Measurements from ENCODE around the gene CFAP99.

CFAP99 gene

GRCh38 chr4:2445130-2445529, 26.4 kb downstream of the CFAP99 start:
- no peak for DNase-seq (ENCODE audit: low spot score)
- in situ Hi-C loops (cut with MboI; ENCODE audit: low sequenced_read_pairs, unreplicated experiment), result no loop called here
- TF ChIP-seq, protein P1, sequence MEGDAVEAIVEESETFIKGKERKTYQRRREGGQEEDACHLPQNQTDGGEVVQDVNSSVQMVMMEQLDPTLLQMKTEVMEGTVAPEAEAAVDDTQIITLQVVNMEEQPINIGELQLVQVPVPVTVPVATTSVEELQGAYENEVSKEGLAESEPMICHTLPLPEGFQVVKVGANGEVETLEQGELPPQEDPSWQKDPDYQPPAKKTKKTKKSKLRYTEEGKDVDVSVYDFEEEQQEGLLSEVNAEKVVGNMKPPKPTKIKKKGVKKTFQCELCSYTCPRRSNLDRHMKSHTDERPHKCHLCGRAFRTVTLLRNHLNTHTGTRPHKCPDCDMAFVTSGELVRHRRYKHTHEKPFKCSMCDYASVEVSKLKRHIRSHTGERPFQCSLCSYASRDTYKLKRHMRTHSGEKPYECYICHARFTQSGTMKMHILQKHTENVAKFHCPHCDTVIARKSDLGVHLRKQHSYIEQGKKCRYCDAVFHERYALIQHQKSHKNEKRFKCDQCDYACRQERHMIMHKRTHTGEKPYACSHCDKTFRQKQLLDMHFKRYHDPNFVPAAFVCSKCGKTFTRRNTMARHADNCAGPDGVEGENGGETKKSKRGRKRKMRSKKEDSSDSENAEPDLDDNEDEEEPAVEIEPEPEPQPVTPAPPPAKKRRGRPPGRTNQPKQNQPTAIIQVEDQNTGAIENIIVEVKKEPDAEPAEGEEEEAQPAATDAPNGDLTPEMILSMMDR (IDR thresholded peaks at IDR 0.05; ENCODE audit: borderline replicate concordance, control extremely low read depth, extremely low read depth, insufficient read depth, missing control alignments), result no peak

GRCh38 chr4:2445571-2445970, 26.8 kb downstream of the CFAP99 start:
- TF ChIP-seq, protein P1 (IDR thresholded peaks at IDR 0.05; ENCODE audit: borderline replicate concordance, control extremely low read depth, extremely low read depth, insufficient read depth, missing control alignments), result no peak
- DNase-seq (ENCODE audit: low spot score), result no peak
- in situ Hi-C loops (cut with MboI; ENCODE audit: low sequenced_read_pairs, unreplicated experiment), result no loop called here

- TF ChIP-seq, protein P1 (IDR thresholded peaks at IDR 0.05; ENCODE audit: borderline replicate concordance, control extremely low read depth, extremely low read depth, insufficient read depth, missing control alignments), result no peak
- no peak for DNase-seq (ENCODE audit: low spot score)
- in situ Hi-C loops (cut with MboI; ENCODE audit: low sequenced_read_pairs, unreplicated experiment), result no loop called here
Observed at GRCh38 chr4:2446656-2447564, 28.2 kb downstream of the CFAP99 start.

GRCh38 chr4:2448589-2448988, 29.8 kb downstream of the CFAP99 start:
- in situ Hi-C loops (cut with MboI; ENCODE audit: low sequenced_read_pairs, unreplicated experiment), result no loop called here
- TF ChIP-seq, protein P1 (IDR thresholded peaks at IDR 0.05; ENCODE audit: borderline replicate concordance, control extremely low read depth, extremely low read depth, insufficient read depth, missing control alignments), result no peak
- no peak for DNase-seq (ENCODE audit: low spot score)

- TF ChIP-seq, protein P1 (IDR thresholded peaks at IDR 0.05; ENCODE audit: borderline replicate concordance, control extremely low read depth, extremely low read depth, insufficient read depth, missing control alignments), result no peak
- DNase-seq (ENCODE audit: low spot score), result no peak
- in situ Hi-C loops (cut with MboI; ENCODE audit: low sequenced_read_pairs, unreplicated experiment), result no loop called here
Observed at GRCh38 chr4:2449051-2449450, 30.3 kb downstream of the CFAP99 start.

DNA sequence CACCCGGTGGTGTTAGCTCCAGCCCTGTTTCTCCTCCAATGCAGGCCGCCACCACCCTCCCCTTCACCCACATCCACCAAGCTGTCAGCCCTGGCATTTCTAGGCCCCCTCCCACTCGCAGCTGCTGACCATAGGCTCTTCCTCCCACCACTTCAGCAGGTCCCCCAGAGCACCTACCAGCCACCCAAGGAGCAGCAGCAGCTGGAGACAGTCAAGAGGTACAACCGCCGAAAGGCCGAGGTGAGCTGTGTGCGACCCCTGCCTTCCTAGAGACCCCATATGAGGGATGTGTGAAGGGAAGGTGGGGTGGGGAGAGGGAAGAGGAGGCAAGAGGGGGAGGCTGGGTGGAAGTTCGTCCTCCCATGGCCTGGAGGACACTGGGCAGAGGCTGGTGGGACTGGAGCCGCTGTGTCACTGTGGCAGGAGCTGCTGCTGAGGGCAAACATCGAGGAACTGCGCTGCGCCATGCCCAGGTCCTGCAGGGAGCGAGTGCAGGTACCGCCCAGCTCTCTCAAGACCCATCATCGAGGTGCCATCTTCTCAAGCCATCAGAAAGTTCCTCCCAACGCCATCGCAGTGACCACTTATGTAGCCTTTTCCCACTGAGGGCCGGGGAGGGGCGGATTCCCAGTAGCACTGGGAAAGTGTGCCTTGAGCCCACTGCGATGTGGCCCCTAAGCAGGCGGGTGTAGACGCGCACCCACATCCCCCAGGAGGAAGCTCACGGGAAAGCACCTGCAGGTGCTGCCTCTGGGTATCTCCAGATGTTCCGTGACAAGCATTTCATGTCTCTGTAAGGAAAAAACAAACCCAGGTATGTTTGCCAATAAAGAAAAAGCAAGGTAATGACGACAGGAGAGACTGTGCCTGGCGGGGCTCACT, 31.0 kb downstream of the CFAP99 start:
- TF ChIP-seq, protein P1 (IDR thresholded peaks at IDR 0.05; ENCODE audit: borderline replicate concordance, control extremely low read depth, extremely low read depth, insufficient read depth, missing control alignments), result no peak
- in situ Hi-C loops (cut with MboI; ENCODE audit: low sequenced_read_pairs, unreplicated experiment), result no loop called here

More for the DNA sequence above, 31.0 kb downstream of the CFAP99 start:
- DNase-seq (ENCODE audit: low spot score), result no peak

All from GM13976 (cell line).